ENCODE measurements around the gene CHAD.

DNA sequence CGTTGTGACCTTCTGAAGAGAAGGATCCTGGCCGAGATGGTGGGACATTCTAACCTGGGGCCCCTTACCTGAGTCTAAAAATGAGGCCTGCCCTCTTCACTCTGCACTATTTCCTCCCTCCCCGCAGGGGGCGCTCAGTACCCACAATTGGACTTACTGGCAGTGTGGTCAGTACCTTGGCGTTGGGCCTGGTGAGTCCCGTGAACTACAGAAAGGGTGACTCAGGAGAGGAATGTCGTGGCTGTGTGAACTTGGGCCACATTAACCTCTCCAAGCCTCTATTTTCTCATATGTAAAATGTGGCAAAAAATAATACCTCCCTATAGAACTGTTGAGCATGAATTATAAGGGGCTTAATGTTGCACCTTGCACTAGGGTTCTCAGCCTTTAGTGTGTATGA, 13.8 kb upstream of the CHAD start:
- TF ChIP-seq, protein P1, sequence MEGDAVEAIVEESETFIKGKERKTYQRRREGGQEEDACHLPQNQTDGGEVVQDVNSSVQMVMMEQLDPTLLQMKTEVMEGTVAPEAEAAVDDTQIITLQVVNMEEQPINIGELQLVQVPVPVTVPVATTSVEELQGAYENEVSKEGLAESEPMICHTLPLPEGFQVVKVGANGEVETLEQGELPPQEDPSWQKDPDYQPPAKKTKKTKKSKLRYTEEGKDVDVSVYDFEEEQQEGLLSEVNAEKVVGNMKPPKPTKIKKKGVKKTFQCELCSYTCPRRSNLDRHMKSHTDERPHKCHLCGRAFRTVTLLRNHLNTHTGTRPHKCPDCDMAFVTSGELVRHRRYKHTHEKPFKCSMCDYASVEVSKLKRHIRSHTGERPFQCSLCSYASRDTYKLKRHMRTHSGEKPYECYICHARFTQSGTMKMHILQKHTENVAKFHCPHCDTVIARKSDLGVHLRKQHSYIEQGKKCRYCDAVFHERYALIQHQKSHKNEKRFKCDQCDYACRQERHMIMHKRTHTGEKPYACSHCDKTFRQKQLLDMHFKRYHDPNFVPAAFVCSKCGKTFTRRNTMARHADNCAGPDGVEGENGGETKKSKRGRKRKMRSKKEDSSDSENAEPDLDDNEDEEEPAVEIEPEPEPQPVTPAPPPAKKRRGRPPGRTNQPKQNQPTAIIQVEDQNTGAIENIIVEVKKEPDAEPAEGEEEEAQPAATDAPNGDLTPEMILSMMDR (IDR thresholded peaks at IDR 0.05), result peak; percentile 66 to 98 (median 97)
- peak; percentile 21 for TF ChIP-seq POLR2A (IDR thresholded peaks at IDR 0.05)
- peak; percentile 98 for TF ChIP-seq POLR2AphosphoS5 (IDR thresholded peaks at IDR 0.05)

All from prostate gland (tissue), 2 donors.